Erythroblast (primary cell): ENCODE measurements around the gene SPATC1L.

Experiments
- GATA1 ChIP-seq: IDR thresholded peaks from 2 replicates; pipeline ENCODE4 v1.6.1; 2011; ENCODE audit warnings: low read depth, mild to moderate bottlenecking, control low read depth, low read length, moderate library complexity
- POLR2A ChIP-seq: IDR thresholded peaks from 2 replicates; pipeline ENCODE4 v1.6.1; 2011; ENCODE audit warnings: mild to moderate bottlenecking, low read length

GRCh38 chr21:46161633-46162592 lies 22.3 kb downstream of the SPATC1L start:
- TF ChIP-seq POLR2A (no peak), GATA1 (no peak)
